Measurements from ENCODE around the gene ADARB1.
A peak's percentile ranks its signal among the peaks of the same experiment; 100 is the strongest.

ADARB1 gene

DNA sequence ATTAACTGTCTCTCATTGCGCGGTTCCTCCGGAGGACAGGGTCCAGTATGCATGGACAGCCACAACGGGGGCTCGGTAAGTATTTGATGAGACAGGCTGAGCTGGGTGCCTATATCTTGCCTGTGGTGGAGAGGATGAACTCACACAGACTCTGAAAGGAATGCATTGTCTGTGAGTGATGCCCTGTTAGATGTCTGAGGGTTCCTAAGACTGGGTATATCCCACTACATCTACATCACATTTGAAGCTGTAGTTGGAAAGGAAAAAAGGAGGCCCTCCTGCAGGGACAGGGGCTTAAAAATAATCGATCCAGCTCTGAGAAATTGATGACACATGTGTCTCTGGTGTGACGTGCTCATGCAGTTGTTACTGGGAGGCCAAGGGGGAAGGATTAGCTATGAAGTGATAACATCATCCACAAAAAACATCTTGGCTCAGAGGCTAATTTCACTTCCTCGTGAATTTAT lies 1.9 kb downstream of the ADARB1 start:
- no peak for DNase-seq

DNA sequence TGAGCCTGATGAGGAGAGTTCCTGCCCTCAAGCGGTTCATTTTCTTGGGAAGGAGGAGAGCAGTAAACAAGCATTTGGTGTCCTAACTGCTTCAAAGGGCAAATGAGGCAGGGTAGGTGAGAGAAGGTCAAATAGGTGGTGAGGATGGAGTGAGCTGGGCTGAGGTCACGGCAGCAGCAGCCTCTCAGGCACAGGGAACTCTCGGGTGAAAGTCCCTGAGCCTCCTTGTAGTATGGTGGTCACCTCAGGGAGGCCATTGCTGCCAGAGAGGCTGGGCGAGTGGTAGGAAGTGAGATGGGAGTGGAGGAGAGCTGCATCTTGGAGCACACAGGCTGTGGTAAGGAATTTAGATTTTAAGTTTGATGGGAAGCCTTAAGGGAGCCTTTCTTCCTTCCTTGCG lies 4.0 kb downstream of the ADARB1 start:
- DNase-seq: no peak

DNA sequence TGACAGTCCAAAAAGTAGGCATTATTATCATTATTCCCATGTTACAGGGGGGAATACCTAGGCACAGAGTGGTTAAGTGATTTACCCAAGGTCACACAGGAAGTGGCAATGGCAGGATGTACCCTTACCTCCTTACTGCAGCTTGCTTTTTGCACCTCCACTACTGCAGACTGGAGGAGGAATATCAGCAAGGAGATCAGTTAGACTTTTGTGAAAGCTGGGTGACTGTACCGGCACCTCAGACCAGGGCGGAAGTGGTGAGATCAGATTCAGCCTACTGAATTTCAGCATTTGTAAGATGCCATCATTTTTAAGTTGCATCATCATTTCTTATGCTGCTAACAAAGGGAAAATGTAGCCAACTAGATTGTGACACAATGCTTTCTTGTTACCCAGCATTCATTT lies 4.5 kb downstream of the ADARB1 start:
- DNase-seq: peak; percentile 55

DNA sequence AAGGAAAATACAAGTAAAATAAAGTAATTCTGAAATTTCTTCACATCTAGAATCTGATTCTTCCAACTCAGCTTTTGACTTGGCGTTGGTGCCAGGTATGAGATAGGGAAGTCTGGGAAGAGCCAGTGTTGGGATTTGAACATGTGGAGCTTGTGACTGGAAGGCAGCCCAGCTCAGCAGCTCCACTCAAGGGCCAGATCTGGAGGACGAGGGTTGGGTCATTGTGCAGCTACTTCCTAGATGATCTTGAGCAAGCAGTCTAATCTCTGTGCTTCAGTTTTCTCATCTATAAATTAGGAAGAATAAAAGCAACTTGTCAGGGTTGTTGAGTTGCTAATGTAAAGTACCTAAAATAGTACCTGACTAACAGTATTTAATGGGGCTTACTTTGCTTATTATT lies 5.0 kb downstream of the ADARB1 start:
- no peak for DNase-seq

DNA sequence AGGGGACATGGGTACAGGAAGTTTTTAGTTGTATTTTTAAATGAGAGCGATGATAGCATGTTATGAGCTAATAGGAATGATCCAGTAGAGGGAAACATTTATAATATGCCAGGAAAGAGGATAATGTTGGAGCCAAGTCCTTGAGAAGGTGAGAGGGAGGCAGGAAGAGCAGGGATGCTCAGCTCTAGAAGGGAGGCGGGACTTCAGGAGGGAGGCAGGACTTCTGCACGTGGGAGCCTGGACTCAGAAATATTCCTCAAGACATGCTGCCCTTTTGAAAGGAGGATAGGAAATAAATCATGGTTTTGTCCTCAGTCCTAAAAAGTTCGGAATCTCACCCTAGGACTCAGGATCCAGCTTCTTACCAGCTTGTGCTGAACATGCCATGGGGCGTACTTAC lies 5.9 kb downstream of the ADARB1 start:
- no peak for DNase-seq

DNA sequence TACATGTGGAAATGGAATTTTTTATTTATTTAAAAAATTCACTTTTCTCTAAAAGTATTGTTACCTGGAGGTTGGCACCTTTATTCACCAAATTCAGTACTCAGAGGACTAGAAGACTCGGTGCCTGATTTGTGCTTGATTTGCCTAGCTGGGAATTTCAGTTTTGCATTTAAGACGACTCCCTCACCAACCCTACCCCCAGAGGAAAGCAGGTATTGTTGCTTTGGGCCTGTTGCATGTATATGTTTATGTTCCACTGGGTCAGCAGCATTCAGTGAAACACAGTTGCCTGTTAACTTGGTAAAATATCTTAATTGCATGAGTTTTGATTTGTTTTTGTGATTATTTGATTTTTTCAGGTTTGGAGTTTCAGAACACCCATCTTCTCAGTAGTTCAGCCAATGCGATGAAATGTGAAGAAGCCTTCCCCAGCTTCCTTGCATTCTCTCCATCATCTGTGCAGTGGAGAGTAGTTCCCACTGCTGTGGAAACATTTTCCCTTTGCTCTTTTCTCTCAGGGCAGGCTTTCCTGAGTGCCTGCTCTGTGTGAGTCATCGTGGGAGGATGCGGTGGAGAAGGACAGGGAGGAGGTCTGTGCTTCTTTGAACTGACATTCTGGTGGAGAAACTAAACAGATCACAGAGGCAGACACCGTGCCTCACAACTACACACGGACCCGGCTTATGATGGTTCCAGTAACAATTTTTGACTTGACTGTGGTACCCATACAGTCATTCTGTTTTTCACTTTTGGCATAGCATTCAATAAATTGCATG lies 6.4 kb downstream of the ADARB1 start:
- no peak for DNase-seq

DNA sequence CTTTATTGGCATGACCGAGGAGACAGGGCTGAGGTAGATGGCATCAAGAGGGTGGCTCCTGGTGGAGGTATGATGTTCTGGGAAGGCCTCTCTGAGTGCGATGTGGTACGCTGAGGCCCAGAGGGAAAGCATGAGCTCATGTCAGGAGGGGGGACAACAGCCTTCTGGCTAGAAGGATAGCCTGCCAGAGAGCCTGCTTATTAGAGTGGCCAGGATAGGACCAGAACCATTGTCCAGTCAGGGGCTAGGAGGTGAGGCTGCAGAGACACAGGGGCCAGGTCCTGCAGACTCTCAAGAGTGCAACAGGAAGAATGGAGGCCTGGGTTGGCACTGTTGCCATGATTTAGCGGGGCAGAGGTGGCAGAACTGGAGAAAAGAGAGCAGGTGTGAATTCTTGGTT lies 7.3 kb downstream of the ADARB1 start:
- DNase-seq: no peak

DNA sequence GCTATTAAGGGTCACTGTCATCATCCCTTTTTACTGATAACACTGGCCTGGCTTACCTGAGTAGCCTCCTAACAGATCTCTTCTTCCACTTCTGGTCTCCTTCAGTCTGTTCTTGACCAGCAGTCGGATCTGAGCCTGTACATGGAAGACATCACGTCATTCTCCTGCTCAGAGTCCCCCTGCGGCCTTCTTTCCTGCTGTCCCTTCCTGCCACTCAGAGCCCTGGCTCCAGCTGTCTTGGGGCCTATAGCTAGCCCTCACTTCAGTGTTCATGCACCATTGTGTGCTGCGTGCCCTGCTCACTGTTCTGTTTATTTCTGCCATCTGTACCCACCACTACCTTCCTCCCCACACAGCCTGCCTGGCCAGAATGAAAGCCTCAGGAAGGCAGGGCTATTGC lies 8.4 kb downstream of the ADARB1 start:
- DNase-seq: no peak

DNA sequence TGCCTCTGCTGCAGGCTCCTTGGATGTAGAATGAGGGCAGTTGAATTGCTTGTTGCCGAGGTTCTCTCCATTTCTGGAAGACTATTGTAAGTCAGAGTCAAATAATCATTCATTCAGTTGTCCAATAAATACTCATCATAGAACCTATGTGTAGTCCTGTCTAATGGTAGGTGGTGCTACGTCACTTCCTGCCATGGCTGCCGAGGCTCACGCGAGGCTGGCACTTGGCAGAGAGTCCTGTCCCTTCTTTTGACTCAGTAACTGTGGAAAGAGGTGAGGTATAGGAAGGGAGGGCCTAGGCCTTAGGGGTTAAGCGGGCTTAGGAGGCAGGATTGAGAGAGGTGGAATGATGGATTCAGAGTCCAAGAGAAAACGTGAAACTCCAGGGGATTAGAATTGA lies 9.7 kb downstream of the ADARB1 start:
- no peak for DNase-seq

DNA sequence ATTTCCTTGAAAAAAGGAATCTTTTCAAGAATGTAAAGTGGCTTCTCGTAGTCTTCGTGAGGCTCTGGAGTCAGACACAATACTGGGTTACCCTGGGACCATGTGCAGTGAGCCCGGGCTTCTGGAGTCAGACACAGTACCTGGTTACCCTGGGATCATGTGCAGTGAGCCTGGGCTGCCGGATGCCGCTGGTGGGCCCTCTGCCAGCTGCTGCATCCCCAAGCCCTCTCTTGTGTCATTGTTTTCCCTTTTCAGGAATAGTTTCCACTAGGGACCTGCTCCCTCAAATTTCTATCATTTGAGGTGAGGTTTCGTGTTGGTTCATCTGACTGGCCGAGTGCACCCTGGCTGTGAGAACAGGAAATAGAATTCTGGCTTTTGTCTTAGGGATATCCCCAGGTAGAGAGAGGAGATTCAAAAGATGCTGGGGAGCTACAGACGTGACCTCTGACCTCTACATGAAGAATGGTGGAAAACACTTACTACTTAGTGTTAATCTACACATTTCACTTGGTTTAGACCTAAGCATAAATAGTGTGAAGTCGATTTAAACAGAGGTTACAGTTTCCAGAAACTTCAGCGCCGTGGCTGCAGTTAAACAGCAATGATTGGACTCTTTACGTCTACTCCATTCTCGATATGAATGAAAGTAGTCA lies 10.6 kb downstream of the ADARB1 start:
- DNase-seq: no peak

DNA sequence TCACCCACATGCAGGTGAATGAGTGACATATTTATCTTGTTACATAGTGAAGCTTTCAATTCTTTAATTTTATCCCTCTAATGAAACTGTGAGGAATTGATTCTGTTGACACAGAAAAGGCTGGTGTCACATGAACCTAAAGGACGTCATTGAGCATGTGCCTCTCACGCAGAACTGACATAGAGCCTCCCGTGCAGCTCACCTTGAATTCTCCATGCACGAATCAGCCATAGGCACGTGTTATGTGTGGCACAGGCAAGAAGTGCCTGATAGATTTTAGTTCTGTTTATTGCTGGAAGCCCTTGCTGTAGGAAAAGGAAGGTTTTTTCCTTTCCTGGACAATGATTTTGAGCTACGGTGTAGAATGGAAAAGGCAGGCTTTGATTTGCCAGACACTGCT lies 11.3 kb downstream of the ADARB1 start:
- DNase-seq: no peak

DNA sequence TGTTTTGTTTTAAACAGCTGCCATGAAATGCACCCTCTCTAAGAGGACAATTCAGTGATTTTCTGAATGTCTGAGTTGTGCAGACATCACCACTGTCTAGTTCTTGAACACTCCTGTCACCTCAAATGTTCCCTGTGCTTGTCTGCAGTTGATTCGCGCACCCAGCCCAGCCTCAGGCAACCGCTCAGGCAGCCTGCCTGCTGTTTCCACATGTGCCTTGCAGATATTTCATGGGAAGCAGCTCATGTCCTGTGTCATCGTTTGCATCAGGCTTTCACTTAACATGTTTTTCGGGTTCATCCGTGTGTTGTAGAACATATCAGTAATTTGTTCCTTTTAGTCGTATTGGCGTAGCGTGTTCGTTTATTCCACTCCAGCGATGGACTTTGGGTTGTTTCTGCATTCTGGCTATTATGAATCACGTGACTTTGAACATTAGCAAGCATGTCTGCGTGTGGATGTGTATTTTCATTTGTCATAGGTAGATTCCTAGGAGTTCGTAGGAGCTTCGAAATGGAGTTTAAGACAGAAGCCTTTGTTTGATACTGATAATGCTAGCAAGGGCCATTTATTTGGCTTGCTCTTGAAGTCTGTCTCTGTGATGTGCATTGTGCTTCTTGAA lies 12.1 kb downstream of the ADARB1 start:
- DNase-seq: no peak

DNA sequence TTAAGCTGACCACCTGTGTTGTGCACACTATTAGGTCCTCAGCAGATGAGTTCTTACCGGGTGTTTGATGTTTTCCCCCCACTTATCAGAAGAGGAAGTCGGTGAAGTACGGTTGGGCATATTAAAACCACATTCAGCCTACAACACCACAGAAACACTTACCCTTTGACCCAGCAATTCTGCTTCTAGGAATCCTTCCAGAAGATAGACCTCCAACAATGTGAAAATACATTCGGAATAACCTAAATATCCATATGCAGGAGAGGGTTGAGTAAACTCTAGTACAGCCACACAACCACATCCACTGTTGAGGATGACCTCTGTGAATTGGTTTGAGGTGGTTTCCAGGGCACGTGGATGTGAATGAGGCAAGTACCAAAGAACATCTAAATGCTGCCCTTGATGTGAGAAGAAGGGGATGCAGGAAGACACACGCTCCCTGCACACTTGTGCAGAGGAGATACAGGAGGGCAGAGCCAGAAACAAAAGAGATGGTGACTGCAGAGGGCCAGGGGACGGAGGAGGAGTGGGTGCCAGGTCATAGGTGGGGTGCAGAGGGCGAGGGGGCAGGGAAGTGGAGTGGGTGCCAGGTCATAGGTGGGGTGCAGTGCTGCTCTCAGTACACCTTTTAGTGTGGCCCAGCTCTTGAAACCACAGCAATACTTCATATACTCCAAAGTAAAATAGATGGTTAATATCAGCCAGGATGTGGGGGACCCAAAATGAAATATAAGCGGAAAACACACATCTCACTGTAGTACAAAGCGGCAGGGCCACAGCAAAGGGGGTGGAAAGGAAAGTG lies 12.8 kb downstream of the ADARB1 start:
- no peak for DNase-seq

DNA sequence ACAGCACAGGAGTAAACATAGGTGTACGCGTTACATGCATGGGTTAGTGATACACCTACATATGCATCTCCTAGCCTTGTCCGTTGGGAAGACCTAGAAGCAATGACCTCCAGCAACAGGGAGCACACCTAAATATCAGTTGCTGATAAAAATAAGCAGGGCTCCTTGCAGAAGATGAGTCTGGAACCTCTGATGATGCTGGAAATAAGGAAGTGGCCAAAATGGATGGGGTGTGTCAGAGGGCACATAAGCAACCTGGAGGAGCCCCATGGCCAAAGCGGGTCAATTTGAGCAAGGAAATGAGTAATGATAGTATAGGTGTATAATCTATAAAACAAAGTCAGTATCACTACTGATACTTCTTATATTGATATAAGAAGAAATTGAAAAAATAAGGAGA lies 13.7 kb downstream of the ADARB1 start:
- DNase-seq: no peak

DNA sequence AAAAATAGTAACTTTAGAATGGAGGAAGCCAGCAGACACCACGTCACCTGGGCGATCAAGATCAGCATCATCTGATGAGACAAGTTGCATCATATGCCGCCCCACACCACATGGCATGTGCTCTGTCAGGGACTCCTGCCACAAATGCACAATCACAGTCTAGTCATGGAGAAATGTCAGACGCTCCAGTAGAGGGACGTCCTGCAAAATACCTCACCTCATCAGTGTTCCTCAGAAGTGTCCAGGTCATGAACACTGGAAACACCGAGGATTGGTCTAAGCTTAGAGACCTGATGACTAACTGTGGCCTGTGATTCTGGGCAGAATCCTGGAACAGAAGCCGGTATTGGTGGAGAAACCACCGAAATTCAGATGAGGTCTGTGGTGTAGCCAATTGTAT lies 14.3 kb downstream of the ADARB1 start:
- no peak for DNase-seq

DNA sequence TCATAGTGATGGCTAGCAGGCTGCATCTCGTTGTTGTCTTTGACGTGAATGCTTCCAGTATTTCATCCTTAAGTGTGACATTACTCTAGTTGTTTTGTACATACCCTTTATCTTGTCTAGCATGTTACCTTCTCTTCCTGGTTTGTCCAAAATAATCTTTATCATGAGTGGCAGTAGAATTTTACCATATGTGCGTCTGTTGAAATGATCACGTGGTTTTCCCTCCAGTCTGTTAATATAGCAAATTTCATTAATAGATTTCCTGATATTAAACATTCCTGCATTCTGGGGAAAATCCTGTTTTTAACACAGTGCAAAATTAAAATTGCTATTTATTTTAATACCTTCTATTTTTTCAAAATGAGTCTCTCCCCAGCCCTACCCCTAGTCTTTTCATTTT lies 15.6 kb downstream of the ADARB1 start:
- no peak for DNase-seq

DNA sequence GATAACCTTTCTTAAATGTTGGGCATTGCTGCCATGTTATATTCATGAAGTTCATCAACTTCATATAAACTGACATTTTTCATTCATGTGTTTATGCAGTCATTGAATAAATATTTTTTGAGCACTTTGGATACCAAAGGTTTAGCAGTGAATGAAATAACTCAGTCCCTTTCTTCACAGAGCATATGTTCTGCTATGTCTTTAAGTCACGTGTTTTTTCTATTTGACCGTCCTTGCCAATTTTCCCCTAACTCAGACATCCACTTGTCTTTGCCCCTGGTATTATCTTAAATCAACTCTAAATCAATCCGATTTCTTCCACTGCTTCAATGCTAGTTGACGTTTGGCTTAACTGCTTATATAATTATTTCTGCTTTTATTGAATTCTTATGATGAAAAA lies 16.6 kb downstream of the ADARB1 start:
- DNase-seq: no peak

DNA sequence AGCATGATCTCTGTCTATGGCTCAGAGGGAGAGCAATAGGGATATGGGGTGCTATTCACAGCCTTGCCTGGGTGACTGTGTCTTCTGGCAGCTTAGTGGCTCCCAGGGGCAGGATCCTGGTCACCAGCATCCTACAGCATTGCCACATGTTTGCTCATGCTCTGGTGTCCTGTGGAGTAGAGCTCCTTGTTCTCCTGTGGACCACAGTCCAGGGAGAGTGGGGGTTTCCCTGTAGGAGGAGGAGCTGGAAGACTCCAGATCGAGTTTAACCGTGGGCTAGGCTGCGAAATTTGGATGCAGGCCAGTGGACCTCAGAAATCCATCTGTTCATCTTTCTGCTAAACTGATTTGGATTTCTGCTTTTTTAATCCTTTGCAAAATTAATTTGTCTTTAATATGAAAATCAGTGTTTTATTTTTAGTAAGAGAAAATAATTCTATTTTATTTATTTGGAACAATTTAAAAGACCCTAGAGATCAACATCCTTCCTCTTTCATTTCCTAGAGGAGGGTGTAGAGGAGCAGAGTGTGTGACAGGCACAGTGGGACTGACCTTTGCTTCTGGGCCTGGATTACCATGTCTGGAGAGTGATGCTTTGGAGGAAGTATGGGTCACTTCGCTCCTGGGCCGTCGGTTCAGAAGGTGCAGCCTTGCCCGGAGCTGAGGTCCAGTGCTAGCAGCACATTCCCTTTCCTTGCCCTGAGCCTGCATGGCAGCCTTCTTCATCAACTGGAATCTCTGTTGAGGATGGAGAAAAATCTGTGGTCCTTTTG lies 17.4 kb downstream of the ADARB1 start:
- DNase-seq: no peak

DNA sequence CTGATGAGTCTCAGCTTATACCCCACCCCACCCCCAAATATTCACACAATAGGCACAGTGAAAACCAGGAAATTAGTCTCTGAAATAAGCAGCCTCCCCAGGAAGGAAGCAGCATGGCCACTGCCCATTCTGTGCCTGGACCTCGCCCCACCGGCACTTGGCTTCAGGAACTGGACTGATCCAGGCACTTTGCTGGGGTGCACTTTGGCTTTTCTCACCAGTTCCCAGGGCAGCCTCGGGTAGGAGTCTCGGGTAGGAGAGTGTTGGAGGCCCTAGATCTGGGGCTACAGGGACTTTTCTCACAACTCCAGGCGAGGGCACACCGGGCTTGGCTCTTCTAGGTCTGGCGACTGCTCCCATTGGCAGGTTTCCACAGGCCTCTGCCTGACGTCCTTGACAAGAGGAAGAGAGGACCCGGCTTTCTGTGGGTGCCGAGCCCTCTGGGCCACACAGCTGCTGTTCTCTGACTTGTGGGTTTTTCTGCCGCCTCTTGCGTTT lies 18.7 kb downstream of the ADARB1 start:
- no peak for DNase-seq

DNA sequence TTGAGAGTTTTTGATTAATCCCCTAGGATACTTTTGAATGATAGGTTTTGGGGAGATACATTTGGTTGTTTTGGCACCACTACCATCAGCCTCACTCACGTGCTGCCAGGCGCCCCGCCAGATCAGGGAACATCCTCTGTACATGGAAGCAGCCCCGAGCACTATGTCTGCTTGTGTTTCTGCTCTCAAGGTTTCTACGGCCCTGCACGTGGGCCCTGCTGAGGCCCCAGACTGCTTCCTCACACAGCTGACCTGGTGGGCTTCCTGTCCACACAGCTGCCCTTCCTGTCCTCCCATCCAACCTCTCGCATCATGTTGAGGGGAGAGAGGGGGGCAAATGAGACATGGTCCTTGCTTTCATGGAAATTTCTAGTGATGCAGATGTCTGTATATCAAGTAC lies 20.0 kb downstream of the ADARB1 start:
- no peak for DNase-seq

DNA sequence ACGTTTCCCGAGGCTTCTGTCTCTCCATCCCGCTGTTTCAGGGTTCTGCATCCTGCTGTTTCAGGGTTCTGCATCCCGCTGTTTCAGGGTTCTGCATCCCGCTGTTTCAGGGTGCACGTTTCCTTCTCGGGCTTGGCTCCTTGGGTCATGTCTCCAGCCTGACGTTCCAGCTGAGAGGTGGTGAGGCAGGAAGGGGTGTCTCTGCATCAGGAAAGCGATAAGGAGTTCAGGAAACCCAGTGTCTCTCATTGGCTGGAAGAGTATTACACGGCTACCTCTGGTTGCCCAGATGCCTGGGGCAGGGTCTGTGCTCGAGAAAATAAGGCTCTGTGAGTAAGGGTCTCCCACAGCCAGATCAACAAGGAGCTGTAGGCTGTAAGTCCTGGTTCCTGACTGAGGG lies 21.1 kb downstream of the ADARB1 start:
- DNase-seq: no peak

DNA sequence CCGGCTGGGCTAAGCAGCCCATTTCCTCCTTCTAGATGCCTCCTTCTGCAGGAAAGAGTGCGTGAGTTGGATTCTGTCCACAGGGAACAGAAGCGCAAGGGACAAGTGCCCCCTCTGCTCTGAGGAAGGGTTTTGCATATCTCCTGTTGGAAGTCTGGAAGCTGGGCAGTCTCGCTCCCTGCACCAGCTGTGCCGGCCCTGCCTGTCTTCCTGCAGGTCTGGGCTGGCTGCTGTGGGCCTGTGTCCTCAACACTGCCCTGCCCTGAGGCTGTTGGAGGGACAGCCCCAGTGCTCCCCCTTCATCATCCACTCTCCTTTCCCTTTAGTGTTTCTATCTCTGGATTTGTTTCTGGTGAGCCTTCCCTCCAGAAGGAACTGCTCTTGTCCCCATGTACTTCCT lies 21.8 kb downstream of the ADARB1 start:
- no peak for DNase-seq
